ENCODE results near the gene DUSP28. TPM values are rescaled to one million over a fixed set of nuclear protein-coding genes. Genes with fewer than 3 reads are reported as not detected.
A peak's percentile ranks its signal among the peaks of the same experiment; 100 is the strongest.

DUSP28 gene
- total and polyA plus RNA-seq, 2 of the 13 experiments (the other 11 are each of a cell fraction or from before 2014, with no cell fraction given): 5.2 to 8.6 TPM

GRCh38 chr2:240604291-240604938 is 44.3 kb downstream of the DUSP28 start (continued):
- peak; percentile 72; the same call in 1 of the 2 replicates for TF ChIP-seq ZNF556 (CRISPR knock-in tag; IDR thresholded peaks at IDR 0.05; ENCODE audit: borderline replicate concordance)
- no peak for TF ChIP-seq ZBTB46 (CRISPR knock-in tag; IDR thresholded peaks at IDR 0.05; ENCODE audit: borderline replicate concordance)
- peak; percentile 55; the same call in 1 of the 2 replicates for TF ChIP-seq ZNF770 (CRISPR knock-in tag; IDR thresholded peaks at IDR 0.05)
- TF ChIP-seq POLR2A (IDR thresholded peaks at IDR 0.05; ENCODE audit: insufficient read depth in 1 of 2, low read depth in 2 of 2, low read length in 2 of 2): peak in 1 of 2 experiments; percentile 55; a peak in 1 of 4 replicates
- TF ChIP-seq TFE3 (CRISPR knock-in tag; IDR thresholded peaks at IDR 0.05): peak; percentile 57; the same call in 1 of the 2 replicates
- no peak for TF ChIP-seq SYNCRIP (IDR thresholded peaks at IDR 0.05; ENCODE audit: insufficient read depth, low read depth, low read length)
- no peak for TF ChIP-seq ZNF670 (CRISPR knock-in tag; IDR thresholded peaks at IDR 0.05; ENCODE audit: borderline replicate concordance)
- TF ChIP-seq ZNF607 (CRISPR knock-in tag; IDR thresholded peaks at IDR 0.05; ENCODE audit: borderline replicate concordance): 0 out of 2 replicates have a peak, but pooled peaks have one; percentile 60
- TF ChIP-seq ZNF264 (CRISPR knock-in tag; IDR thresholded peaks at IDR 0.05): peak; percentile 60; the same call in 1 of the 2 replicates
- peak; percentile 51; the same call in 1 of the 2 replicates for TF ChIP-seq FOSL2 (CRISPR knock-in tag; IDR thresholded peaks at IDR 0.05)
- TF ChIP-seq MLLT10 (CRISPR knock-in tag; IDR thresholded peaks at IDR 0.05): no peak
- 0 out of 2 replicates have a peak, but pooled peaks have one; percentile 44 for TF ChIP-seq TOPORS (CRISPR knock-in tag; IDR thresholded peaks at IDR 0.05)
- peak; percentile 49; the same call in 1 of the 2 replicates for TF ChIP-seq ZNF329 (CRISPR knock-in tag; IDR thresholded peaks at IDR 0.05; ENCODE audit: low read depth)
- TF ChIP-seq RARA (CRISPR knock-in tag; IDR thresholded peaks at IDR 0.05): peak; percentile 57
- no peak for TF ChIP-seq ARNT (IDR thresholded peaks at IDR 0.05)
- no peak; the same call in 1 of the 2 replicates for TF ChIP-seq ARNTL (CRISPR knock-in tag; IDR thresholded peaks at IDR 0.05)
- peak; percentile 56 for TF ChIP-seq BHLHE40 (IDR thresholded peaks at IDR 0.05; ENCODE audit: low read length)
- no peak for TF ChIP-seq ZNF558 (CRISPR knock-in tag; IDR thresholded peaks at IDR 0.05; ENCODE audit: borderline replicate concordance)
- peak; percentile 69 for TF ChIP-seq MXD4 (CRISPR knock-in tag; IDR thresholded peaks at IDR 0.05)
- peak; percentile 55; the same call in 1 of the 2 replicates for TF ChIP-seq WIZ (CRISPR knock-in tag; IDR thresholded peaks at IDR 0.05)
- peak; percentile 89 for TF ChIP-seq ZSCAN9 (CRISPR knock-in tag; IDR thresholded peaks at IDR 0.05; ENCODE audit: borderline replicate concordance)
- TF ChIP-seq RXRA (CRISPR knock-in tag; IDR thresholded peaks at IDR 0.05): 0 out of 2 replicates have a peak, but pooled peaks have one; percentile 44
- TF ChIP-seq ZNF326 (CRISPR knock-in tag; IDR thresholded peaks at IDR 0.05; ENCODE audit: borderline replicate concordance): no peak
- 0 out of 2 replicates have a peak, but pooled peaks have one; percentile 74 for TF ChIP-seq AHR (CRISPR knock-in tag; IDR thresholded peaks at IDR 0.05)
- TF ChIP-seq SOX5 (CRISPR knock-in tag; IDR thresholded peaks at IDR 0.05; ENCODE audit: borderline replicate concordance): peak; percentile 75; the same call in 1 of the 2 replicates
- TF ChIP-seq XRCC5 (optimal IDR thresholded peaks at IDR 0.05; ENCODE audit: low read length): peak; percentile 99
- TF ChIP-seq ZNF780A (CRISPR knock-in tag; IDR thresholded peaks at IDR 0.05): no peak
